ENCODE measurements around the gene DLGAP4. TPM values are rescaled to one million over a fixed set of nuclear protein-coding genes. Genes with fewer than 3 reads are reported as not detected.

DLGAP4 gene
- total and polyA plus RNA-seq, 9 of the 15 experiments (the other 6 are each of a cell fraction or from before 2014, with no cell fraction given): 0.31 to 34.1 (median 4.5) TPM

DNA sequence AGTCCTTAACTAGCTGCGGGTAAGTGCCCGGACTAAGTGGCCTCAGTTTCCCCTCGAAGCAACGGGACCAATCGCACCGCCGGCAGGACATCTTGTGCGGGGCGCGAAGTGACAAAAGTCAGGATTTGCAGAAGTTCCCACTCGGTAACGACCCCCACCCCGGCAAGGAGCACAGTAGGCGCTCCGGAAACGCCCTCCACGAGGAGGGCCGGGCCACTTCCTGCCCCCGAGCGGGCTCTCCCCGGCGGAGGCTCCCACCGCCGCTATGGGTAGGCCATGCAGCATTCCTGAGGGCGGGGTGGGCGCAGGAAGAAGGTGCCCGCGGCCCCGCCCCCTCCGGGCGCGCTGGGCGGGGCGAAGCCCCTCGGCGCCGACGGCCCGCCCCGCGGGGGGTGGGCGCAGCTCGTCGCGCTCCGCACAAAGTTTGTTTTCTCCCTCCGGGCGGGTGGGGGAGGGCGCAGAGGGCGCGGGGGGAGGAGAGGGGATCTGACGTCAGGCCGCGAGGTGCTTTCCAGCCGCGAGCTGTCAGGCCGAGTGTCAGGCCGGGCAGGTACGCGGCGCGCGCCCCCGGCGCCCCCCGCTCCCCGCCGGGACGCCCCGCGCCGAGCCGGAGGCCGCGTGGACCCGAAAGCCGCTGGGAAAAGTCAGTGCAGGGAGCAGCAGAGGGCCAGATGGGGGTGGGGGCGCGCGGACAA is 267.1 kb downstream of the DLGAP4 start, which contains the start of gene TGIF2 (continued):
- TF ChIP-seq SMAD2 (IDR thresholded peaks at IDR 0.05; ENCODE audit: low read depth, low read length) (no peak), CTCF (IDR thresholded peaks at IDR 0.05 in 2 of 3, conservative IDR thresholded peaks at IDR 0.05 in 1 of 3; ENCODE audit: insufficient read depth in 2 of 3, low read depth in 1 of 3, low read length in 3 of 3) (no peak), KLF13 (tag; IDR thresholded peaks at IDR 0.05; ENCODE audit: borderline replicate concordance, low read depth) (no peak), MCM2 (IDR thresholded peaks at IDR 0.05; ENCODE audit: low read depth) (no peak), ZBED1 (IDR thresholded peaks at IDR 0.05) (no peak), NELFE (IDR thresholded peaks at IDR 0.05; ENCODE audit: insufficient read depth, insufficient read length) (no peak), ZNF23 (CRISPR knock-in tag; IDR thresholded peaks at IDR 0.05) (no peak), ZNF778 (CRISPR knock-in tag; IDR thresholded peaks at IDR 0.05) (no peak), WHSC1 (IDR thresholded peaks at IDR 0.05; ENCODE audit: low read length) (no peak), RBM39 (optimal IDR thresholded peaks at IDR 0.05; ENCODE audit: low read depth, low read length) (no peak), NCOA4 (IDR thresholded peaks at IDR 0.05; ENCODE audit: partially characterized antibody) (no peak), FOXK1 (CRISPR knock-in tag; IDR thresholded peaks at IDR 0.05; ENCODE audit: borderline replicate concordance) (no peak), PRMT5 (CRISPR knock-in tag; IDR thresholded peaks at IDR 0.05) (no peak), ZNF224 (CRISPR knock-in tag; IDR thresholded peaks at IDR 0.05) (no peak), ZNF253 (CRISPR knock-in tag; conservative IDR thresholded peaks at IDR 0.05) (no peak), TGIF2 (CRISPR knock-in tag; IDR thresholded peaks at IDR 0.05) (no peak), HEY1 (CRISPR knock-in tag; IDR thresholded peaks at IDR 0.05; ENCODE audit: borderline replicate concordance) (no peak), GATAD2B (IDR thresholded peaks at IDR 0.05; ENCODE audit: borderline replicate concordance) (peak; percentile 72; the same call in 1 of the 2 replicates), ZC3H4 (CRISPR knock-in tag; IDR thresholded peaks at IDR 0.05; ENCODE audit: borderline replicate concordance) (no peak), FOXJ2 (tag; IDR thresholded peaks at IDR 0.05) (no peak), TEAD4 (IDR thresholded peaks at IDR 0.05; ENCODE audit: low read length) (peak; percentile 84), TEAD4 (CRISPR knock-in tag; IDR thresholded peaks at IDR 0.05; ENCODE audit: borderline replicate concordance) (peak; percentile 83; the same call in 1 of the 2 replicates), TAF9B (IDR thresholded peaks at IDR 0.05; ENCODE audit: partially characterized antibody) (no peak), ZNF79 (CRISPR knock-in tag; IDR thresholded peaks at IDR 0.05; ENCODE audit: low read depth) (no peak), RBM14 (IDR thresholded peaks at IDR 0.05; ENCODE audit: borderline replicate concordance, insufficient read depth, low read depth, low read length) (no peak)
- TF ChIP-seq, protein P1, sequence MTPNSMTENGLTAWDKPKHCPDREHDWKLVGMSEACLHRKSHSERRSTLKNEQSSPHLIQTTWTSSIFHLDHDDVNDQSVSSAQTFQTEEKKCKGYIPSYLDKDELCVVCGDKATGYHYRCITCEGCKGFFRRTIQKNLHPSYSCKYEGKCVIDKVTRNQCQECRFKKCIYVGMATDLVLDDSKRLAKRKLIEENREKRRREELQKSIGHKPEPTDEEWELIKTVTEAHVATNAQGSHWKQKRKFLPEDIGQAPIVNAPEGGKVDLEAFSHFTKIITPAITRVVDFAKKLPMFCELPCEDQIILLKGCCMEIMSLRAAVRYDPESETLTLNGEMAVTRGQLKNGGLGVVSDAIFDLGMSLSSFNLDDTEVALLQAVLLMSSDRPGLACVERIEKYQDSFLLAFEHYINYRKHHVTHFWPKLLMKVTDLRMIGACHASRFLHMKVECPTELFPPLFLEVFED (CRISPR knock-in tag; conservative IDR thresholded peaks at IDR 0.05): no peak
- TF ChIP-seq, protein P2, sequence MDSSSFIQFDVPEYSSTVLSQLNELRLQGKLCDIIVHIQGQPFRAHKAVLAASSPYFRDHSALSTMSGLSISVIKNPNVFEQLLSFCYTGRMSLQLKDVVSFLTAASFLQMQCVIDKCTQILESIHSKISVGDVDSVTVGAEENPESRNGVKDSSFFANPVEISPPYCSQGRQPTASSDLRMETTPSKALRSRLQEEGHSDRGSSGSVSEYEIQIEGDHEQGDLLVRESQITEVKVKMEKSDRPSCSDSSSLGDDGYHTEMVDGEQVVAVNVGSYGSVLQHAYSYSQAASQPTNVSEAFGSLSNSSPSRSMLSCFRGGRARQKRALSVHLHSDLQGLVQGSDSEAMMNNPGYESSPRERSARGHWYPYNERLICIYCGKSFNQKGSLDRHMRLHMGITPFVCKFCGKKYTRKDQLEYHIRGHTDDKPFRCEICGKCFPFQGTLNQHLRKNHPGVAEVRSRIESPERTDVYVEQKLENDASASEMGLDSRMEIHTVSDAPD (CRISPR knock-in tag; IDR thresholded peaks at IDR 0.05): no peak

Measured in K562 (cell line).